Measurements from ENCODE around the gene LRCOL1. TPM values are rescaled to one million over a fixed set of nuclear protein-coding genes. Genes with fewer than 3 reads are reported as not detected.

The LRCOL1 gene
- polyA plus RNA-seq, 3 donors, result not detected

GRCh38 chr12:132562489-132563021 lies 47.8 kb downstream of the LRCOL1 start:
- Histone ChIP-seq H3K27ac (ENCODE audit: low read depth in 1 of 2, low read length in 2 of 2) (no peak overlapping the region), H3K4me3 (replicated peaks in 1 of 3; ENCODE audit: low read depth in 2 of 3, low read length in 3 of 3) (no peak overlapping the region), H3K4me2 (replicated peaks; ENCODE audit: extremely low read depth, low read length, poor library complexity, severe bottlenecking) (no peak overlapping the region), H2AFZ (ENCODE audit: insufficient read depth, low read depth, low read length, poor library complexity, severe bottlenecking) (no peak overlapping the region), H3K9me3 (replicated peaks in 1 of 2; ENCODE audit: control insufficient read depth in 1 of 2, insufficient read depth in 1 of 2, low read length in 2 of 2) (peaks cover 0 to 5% of the 10 kb centered on the region in 2 donors), H3K9ac (ENCODE audit: insufficient read depth, low read length, poor library complexity, severe bottlenecking) (no peak overlapping the region), H3K36me3 (replicated peaks in 1 of 2; ENCODE audit: control insufficient read depth in 1 of 2, insufficient read depth in 2 of 2, low read length in 2 of 2) (peaks cover 12 to 23% of the 10 kb centered on the region in 2 donors), H3K79me2 (ENCODE audit: insufficient read depth, low read length) (no peaks in the 10 kb centered on the region), H3K27me3 (ENCODE audit: control insufficient read depth in 2 of 2, insufficient read depth in 2 of 2, low read length in 2 of 2) (peaks cover 7 to 27% of the 10 kb centered on the region in 2 donors), H4K20me1 (ENCODE audit: insufficient read depth, low read length) (peaks cover 64% of the 10 kb centered on the region), H3K4me1 (ENCODE audit: control insufficient read depth in 1 of 2, insufficient read depth in 2 of 2, low read length in 2 of 2) (peaks cover 22 to 26% of the 10 kb centered on the region in 2 donors)
- no peak for TF ChIP-seq CTCF (IDR thresholded peaks at IDR 0.05)
- Mint-ChIP-seq H3K9me3 (peaks cover 0 to 12% (median 0%) of the 10 kb centered on the region in 7 donors), H3K4me1 (peaks cover 21% of the 10 kb centered on the region), H3K27me3 (ENCODE audit: low read depth in 3 of 3) (peaks cover 24 to 38% (median 25%) of the 10 kb centered on the region in 3 donors), H3K36me3 (peaks cover 14 to 29% of the 10 kb centered on the region in 2 donors), H3K4me3 (no peak overlapping the region), H3K27ac (no peak overlapping the region)
- intact Hi-C loops (cut with micrococcal nuclease), result no loop called here
- 85% methylated on average over 16 of the region's 21 CpGs for WGBS (ENCODE audit: insufficient coverage)
- no peak for DNase-seq

GRCh38 chr12:132561427-132562156 lies 48.8 kb downstream of the LRCOL1 start:
- no peak overlapping the region for H3K4me3 ChIP-seq (replicated peaks in 1 of 3; ENCODE audit: low read depth in 2 of 3, low read length in 3 of 3)
- intact Hi-C loops (cut with micrococcal nuclease), result no loop called here
- no peak overlapping the region for H3K27ac ChIP-seq (ENCODE audit: low read depth in 1 of 2, low read length in 2 of 2)
- no peak overlapping the region for H2AFZ ChIP-seq (ENCODE audit: insufficient read depth, low read depth, low read length, poor library complexity, severe bottlenecking)
- no peak for DNase-seq
- H3K4me1 Mint-ChIP-seq, result peaks cover 24% of the 10 kb centered on the region
- peaks cover 74% of the 10 kb centered on the region for H4K20me1 ChIP-seq (ENCODE audit: insufficient read depth, low read length)
- H3K4me2 ChIP-seq (replicated peaks; ENCODE audit: extremely low read depth, low read length, poor library complexity, severe bottlenecking), result no peak overlapping the region
- WGBS (ENCODE audit: insufficient coverage), result 58% methylated on average over 18 of the region's 21 CpGs
- peaks cover 0 to 12% (median 0%) of the 10 kb centered on the region in 7 donors for H3K9me3 Mint-ChIP-seq
- peaks cover 14 to 23% of the 10 kb centered on the region in 2 donors for H3K36me3 Mint-ChIP-seq
- no peaks in the 10 kb centered on the region for H3K79me2 ChIP-seq (ENCODE audit: insufficient read depth, low read length)
- no peak overlapping the region for H3K27ac Mint-ChIP-seq
- TF ChIP-seq CTCF (IDR thresholded peaks at IDR 0.05), result peak; percentile 62
- H3K27me3 ChIP-seq (ENCODE audit: control insufficient read depth in 2 of 2, insufficient read depth in 2 of 2, low read length in 2 of 2), result peaks cover 7 to 30% of the 10 kb centered on the region in 2 donors
- H3K4me3 Mint-ChIP-seq, result no peak overlapping the region
- peaks cover 22 to 26% of the 10 kb centered on the region in 2 donors for H3K4me1 ChIP-seq (ENCODE audit: control insufficient read depth in 1 of 2, insufficient read depth in 2 of 2, low read length in 2 of 2)
- H3K9me3 ChIP-seq (replicated peaks in 1 of 2; ENCODE audit: control insufficient read depth in 1 of 2, insufficient read depth in 1 of 2, low read length in 2 of 2), result peaks cover 0 to 5% of the 10 kb centered on the region in 2 donors
- H3K36me3 ChIP-seq (replicated peaks in 1 of 2; ENCODE audit: control insufficient read depth in 1 of 2, insufficient read depth in 2 of 2, low read length in 2 of 2), result peaks cover 8 to 17% of the 10 kb centered on the region in 2 donors
- no peak overlapping the region for H3K9ac ChIP-seq (ENCODE audit: insufficient read depth, low read length, poor library complexity, severe bottlenecking)
- peaks cover 24 to 40% (median 33%) of the 10 kb centered on the region in 3 donors for H3K27me3 Mint-ChIP-seq (ENCODE audit: low read depth in 3 of 3)
